KMS-11 (cell line): Measurements from ENCODE around the gene GRAP.
A peak's percentile ranks its signal among the peaks of the same experiment; 100 is the strongest.

ENCODE experiments used
- H2AFZ ChIP-seq: fragments of 200-600 bp; sonication (generic); 2 replicates; pipeline ENCODE4 v1.6.1; 2016; ENCODE audit warnings: antibody characterized with exemption, mixed run types, low read depth
- H3K27ac ChIP-seq: fragments of 200-600 bp; sonication (generic); 2 replicates; pipeline ENCODE4 v1.6.1; 2016; ENCODE audit warnings: mild to moderate bottlenecking, mixed run types
- H3K27me3 ChIP-seq: fragments of 200-600 bp; sonication (generic); 2 replicates; pipeline ENCODE4 v1.6.1; 2017; ENCODE audit warnings: mild to moderate bottlenecking, low read depth, mixed run types, moderate library complexity; ENCODE audit not compliant: insufficient read depth
- H3K36me3 ChIP-seq: fragments of 200-600 bp; sonication (generic); 2 replicates; pipeline ENCODE4 v1.6.1; 2017; ENCODE audit warnings: mild to moderate bottlenecking, mixed run types; ENCODE audit not compliant: insufficient read depth
- H3K4me1 ChIP-seq: fragments of 200-600 bp; sonication (generic); 2 replicates; pipeline ENCODE4 v1.6.1; 2016; ENCODE audit warnings: mild to moderate bottlenecking, low read depth, mixed run types; ENCODE audit not compliant: poor library complexity, severe bottlenecking
- H3K4me2 ChIP-seq: fragments of 200-600 bp; sonication (generic); 2 replicates; pipeline ENCODE4 v1.7.0; 2016; ENCODE audit warnings: mild to moderate bottlenecking, mixed run types
- H3K4me3 ChIP-seq: fragments of 200-600 bp; sonication (generic); IDR thresholded peaks from 2 replicates; pipeline ENCODE4 v1.6.1; 2017; ENCODE audit warnings: low read depth, low read length, mixed read lengths; ENCODE audit not compliant: insufficient read depth
- H3K79me2 ChIP-seq: fragments of 200-600 bp; sonication (generic); 2 replicates; pipeline ENCODE4 v1.6.1; 2016; ENCODE audit warnings: low read depth, mixed run types; ENCODE audit not compliant: insufficient read depth
- H3K9ac ChIP-seq: fragments of 200-600 bp; sonication (generic); 2 replicates; pipeline ENCODE4 v1.6.1; 2016; ENCODE audit warnings: mild to moderate bottlenecking, mixed run types
- H4K20me1 ChIP-seq: fragments of 200-600 bp; sonication (generic); 2 replicates; pipeline ENCODE4 v1.6.1; 2016; ENCODE audit warnings: mild to moderate bottlenecking, mixed run types; ENCODE audit not compliant: insufficient read depth
- TF ChIP-seq, protein P1 (sequence below): fragments of 200-600 bp; sonication (generic); conservative IDR thresholded peaks from 2 replicates; pipeline ENCODE4 v1.6.1; 2017; ENCODE audit warnings: low read depth, mild to moderate bottlenecking, antibody characterized with exemption, low read length, moderate library complexity, mixed read lengths

GRAP gene

DNA sequence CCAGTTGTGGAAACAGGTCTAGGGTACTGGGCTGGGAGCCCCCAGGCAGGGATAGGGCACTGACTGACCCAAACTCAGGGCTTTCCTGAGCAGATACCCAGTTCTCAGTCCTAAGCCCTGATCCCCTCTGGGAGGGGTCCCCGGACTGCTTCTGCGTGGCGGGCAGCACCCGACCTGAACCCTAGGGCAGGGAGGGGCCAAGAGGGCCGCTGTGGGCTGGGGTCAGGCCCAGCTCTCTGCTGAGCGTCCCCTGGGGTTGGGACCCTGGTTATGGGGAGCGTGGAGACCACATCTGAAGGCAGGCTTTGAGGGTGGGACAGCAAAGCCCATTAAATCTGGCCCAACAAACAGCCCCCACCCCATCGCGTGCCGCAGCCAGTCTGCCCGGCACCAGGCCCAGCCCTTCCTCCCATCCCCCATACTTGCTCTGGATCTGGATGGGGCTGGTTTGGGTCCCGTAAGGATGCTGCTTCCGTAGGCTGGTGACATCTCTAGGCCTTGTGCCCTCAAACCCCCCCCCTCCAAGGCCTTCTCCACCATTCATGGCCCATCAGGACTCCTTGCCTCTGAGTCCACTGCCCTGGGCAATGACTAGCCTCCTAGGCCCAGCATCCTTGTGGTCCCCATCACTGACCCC, 41.5 kb downstream of the GRAP start:
- Histone ChIP-seq H4K20me1 (no peaks in the 10 kb centered on the region), H3K27me3 (no peaks in the 10 kb centered on the region), H3K4me1 (no peaks in the 10 kb centered on the region), H3K79me2 (no peaks in the 10 kb centered on the region), H2AFZ (peak overlapping the region; percentile 55), H3K9ac (peak overlapping the region; percentile 76; the same call in 1 of the 2 replicates), H3K36me3 (no peaks in the 10 kb centered on the region), H3K4me2 (peak overlapping the region; percentile 52; the same call in 1 of the 2 replicates), H3K4me3 (no peak overlapping the region), H3K27ac (no peak overlapping the region)
- TF ChIP-seq, protein P1, sequence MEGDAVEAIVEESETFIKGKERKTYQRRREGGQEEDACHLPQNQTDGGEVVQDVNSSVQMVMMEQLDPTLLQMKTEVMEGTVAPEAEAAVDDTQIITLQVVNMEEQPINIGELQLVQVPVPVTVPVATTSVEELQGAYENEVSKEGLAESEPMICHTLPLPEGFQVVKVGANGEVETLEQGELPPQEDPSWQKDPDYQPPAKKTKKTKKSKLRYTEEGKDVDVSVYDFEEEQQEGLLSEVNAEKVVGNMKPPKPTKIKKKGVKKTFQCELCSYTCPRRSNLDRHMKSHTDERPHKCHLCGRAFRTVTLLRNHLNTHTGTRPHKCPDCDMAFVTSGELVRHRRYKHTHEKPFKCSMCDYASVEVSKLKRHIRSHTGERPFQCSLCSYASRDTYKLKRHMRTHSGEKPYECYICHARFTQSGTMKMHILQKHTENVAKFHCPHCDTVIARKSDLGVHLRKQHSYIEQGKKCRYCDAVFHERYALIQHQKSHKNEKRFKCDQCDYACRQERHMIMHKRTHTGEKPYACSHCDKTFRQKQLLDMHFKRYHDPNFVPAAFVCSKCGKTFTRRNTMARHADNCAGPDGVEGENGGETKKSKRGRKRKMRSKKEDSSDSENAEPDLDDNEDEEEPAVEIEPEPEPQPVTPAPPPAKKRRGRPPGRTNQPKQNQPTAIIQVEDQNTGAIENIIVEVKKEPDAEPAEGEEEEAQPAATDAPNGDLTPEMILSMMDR: no peak

DNA sequence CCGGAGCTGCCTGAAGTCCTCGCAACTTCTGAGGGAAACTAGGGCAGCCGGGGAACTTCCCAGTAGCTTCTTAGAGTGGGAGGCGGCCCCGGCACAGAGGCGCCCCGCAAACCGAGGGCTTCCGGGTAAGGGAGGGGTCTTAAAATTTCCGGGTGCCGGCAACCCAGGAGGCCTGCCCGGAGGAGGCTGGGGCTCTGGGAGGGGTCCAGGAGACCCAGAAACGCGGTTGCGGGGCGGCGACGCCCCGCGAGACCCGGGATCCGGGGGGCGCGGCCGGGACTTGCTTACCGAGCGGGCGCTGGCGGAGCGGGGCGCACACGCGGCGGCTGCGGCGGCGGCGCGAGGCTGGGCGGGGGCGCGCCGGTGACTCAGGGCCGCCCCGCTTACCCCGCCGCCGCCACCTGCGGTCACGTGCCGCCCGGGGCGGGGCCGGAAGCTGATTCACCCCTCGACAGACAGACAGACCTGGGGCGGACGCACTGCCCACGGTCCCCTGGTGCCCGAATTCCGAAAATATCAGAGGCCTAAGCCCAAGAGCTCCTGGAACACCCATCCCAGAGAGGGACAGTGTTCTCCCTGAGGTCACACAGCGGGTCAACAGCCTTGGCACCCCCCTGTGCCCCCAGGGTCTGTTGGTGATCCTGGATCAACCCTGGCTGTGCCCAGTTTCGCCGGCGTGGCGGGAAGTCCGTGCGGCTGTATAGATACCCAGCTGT, 42.2 kb downstream of the GRAP start, which contains the start of gene FAM83G:
Gene FAM83G (minus strand): TSS at position 344 of the 716 bp plus-strand sequence. CDS start 723 bp downstream, outside the sequence.
- peak within 1 kb of the TSS; percentile 55 for H2AFZ ChIP-seq
- H3K27me3 ChIP-seq: no peaks in the 10 kb centered on the region
- no peaks in the 10 kb centered on the region for H3K79me2 ChIP-seq
- peak within 1 kb of the TSS; percentile 52; the same call in 1 of the 2 replicates for H3K4me2 ChIP-seq
- H3K4me1 ChIP-seq: no peaks in the 10 kb centered on the region
- peak within 1 kb of the TSS; percentile 76; the same call in 1 of the 2 replicates for H3K9ac ChIP-seq
- H3K4me3 ChIP-seq: no peak within 1 kb of the TSS
- peak within 1 kb of the TSS; percentile 30; the same call in 1 of the 2 replicates for H3K27ac ChIP-seq
- no peaks in the 10 kb centered on the region for H3K36me3 ChIP-seq
- H4K20me1 ChIP-seq: no peaks in the 10 kb centered on the region
- TF ChIP-seq, protein P1: no peak

DNA sequence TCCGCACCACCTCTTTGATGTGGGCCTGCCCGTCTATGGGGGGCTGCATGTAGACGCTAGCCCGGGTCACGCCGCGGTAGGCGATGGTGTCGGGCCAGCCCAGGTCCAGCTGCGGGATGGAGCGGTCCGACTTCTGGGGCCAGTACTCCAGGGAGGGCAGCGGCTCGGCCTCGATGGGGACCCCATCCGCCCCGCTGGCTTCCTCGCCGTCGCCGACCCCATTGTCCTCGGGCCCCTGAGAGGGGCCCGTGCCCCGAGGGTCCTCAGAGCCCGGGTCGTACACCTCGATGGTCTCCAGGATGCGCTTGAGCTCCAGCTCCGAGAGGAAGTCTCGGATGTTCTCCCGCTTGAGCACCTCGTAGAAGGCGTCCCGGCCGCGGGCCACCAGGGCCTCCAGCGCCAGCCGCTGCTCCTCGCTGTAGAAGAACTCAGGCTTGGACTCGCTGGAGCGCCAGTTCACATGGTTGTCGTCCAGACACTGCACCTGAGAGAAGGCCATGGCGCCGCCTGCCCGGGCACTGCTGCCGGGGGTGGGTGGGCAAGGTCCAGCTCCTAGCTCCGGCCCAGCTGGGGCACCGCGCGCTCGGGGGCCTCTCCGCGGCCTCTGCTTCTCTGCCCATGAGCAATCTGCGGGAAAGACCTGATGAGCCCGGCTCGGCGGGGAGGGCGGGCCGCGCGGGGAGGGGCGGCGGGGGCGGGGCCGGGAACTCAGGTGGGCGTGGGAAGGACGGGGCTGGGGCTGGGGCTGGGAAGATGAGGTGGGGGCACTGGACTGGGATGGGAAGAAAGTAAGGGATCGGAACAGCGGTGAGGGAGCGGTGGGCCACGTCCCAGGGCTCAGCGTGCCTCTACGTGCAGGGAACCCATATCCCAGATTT, 43.0 kb downstream of the GRAP start:
- TF ChIP-seq, protein P1: no peak
- H3K4me1 ChIP-seq: no peaks in the 10 kb centered on the region
- H4K20me1 ChIP-seq: no peaks in the 10 kb centered on the region
- no peak overlapping the region for H3K4me2 ChIP-seq
- peak overlapping the region; percentile 76; the same call in 1 of the 2 replicates for H3K9ac ChIP-seq
- no peaks in the 10 kb centered on the region for H3K27me3 ChIP-seq
- H3K27ac ChIP-seq: no peak overlapping the region
- peak overlapping the region; percentile 38; the same call in 1 of the 2 replicates for H2AFZ ChIP-seq
- H3K4me3 ChIP-seq: no peak overlapping the region
- no peaks in the 10 kb centered on the region for H3K36me3 ChIP-seq
- no peaks in the 10 kb centered on the region for H3K79me2 ChIP-seq

- TF ChIP-seq, protein P1: no peak
- Histone ChIP-seq H3K4me1 (no peaks in the 10 kb centered on the region), H3K27me3 (no peaks in the 10 kb centered on the region), H3K9ac (no peak overlapping the region), H3K27ac (no peak overlapping the region), H3K36me3 (no peaks in the 10 kb centered on the region), H3K4me2 (no peak overlapping the region), H4K20me1 (no peaks in the 10 kb centered on the region), H2AFZ (no peak overlapping the region), H3K4me3 (no peak overlapping the region), H3K79me2 (no peaks in the 10 kb centered on the region)
These were observed 43.8 kb downstream of the GRAP start for GRCh38 chr17:19002805-19003542.
